Measurements from ENCODE around the gene DUSP8. TPM values are rescaled to one million over a fixed set of nuclear protein-coding genes. Genes with fewer than 3 reads are reported as not detected.

The DUSP8 gene
- total and polyA plus RNA-seq, 12 donors, result 5.9 to 53.5 (median 18.9) TPM

GRCh38 chr11:1557904-1558774 lies 13.9 kb downstream of the DUSP8 start:
- Histone ChIP-seq H3K4me1 (peaks cover 17 to 55% (median 32%) of the 10 kb centered on the region in 9 donors), H3K36me3 (peaks cover 0 to 62% (median 12%) of the 10 kb centered on the region in 9 donors), H3K9me3 (no peaks in the 10 kb centered on the region), H3K27me3 (peaks cover 0 to 21% (median 0%) of the 10 kb centered on the region in 7 donors), H3K27ac (peak overlapping the region; percentile 59 to 99 (median 88)), H3K4me3 (peak overlapping the region in 1 of 10 donors; percentile 5)
- peak; percentile 28 to 73 (median 53) for ATAC-seq
- 35 to 42% methylated on average over 28 to 29 of the region's 29 CpGs for WGBS, 2 donors
- no peak for TF ChIP-seq CTCF (IDR thresholded peaks at IDR 0.05)
- intact Hi-C loops (cut with DNase I), result no loop called here
- DNase-seq, result peak; percentile 55 to 76

- TF ChIP-seq CTCF (IDR thresholded peaks at IDR 0.05), result no peak
- H3K27ac ChIP-seq, result peak overlapping the region; percentile 59 to 99 (median 88)
- intact Hi-C loops (cut with DNase I), result no loop called here
- H3K4me3 ChIP-seq, result no peak overlapping the region
- peaks cover 0 to 21% (median 0%) of the 10 kb centered on the region in 7 donors for H3K27me3 ChIP-seq
- H3K4me1 ChIP-seq, result peaks cover 20 to 64% (median 40%) of the 10 kb centered on the region in 9 donors
- no peak for ATAC-seq
- no peaks in the 10 kb centered on the region for H3K9me3 ChIP-seq
- peaks cover 0 to 54% (median 11%) of the 10 kb centered on the region in 9 donors for H3K36me3 ChIP-seq
- 92% methylated on average over 55 to 74 of the region's 74 CpGs for WGBS, 2 donors
- DNase-seq, result no peak
Observed at GRCh38 chr11:1557051-1557884, 14.8 kb downstream of the DUSP8 start.

GRCh38 chr11:1556278-1556902 lies 15.7 kb downstream of the DUSP8 start:
- H3K27me3 ChIP-seq, result peaks cover 0 to 21% (median 0%) of the 10 kb centered on the region in 7 donors
- 87% methylated on average over 51 to 63 of the region's 63 CpGs for WGBS, 2 donors
- H3K27ac ChIP-seq, result no peak overlapping the region
- ATAC-seq, result no peak
- H3K4me1 ChIP-seq, result peaks cover 20 to 65% (median 41%) of the 10 kb centered on the region in 9 donors
- no peak for DNase-seq
- peaks cover 0 to 46% (median 11%) of the 10 kb centered on the region in 9 donors for H3K36me3 ChIP-seq
- H3K4me3 ChIP-seq, result no peak overlapping the region
- H3K9me3 ChIP-seq, result no peaks in the 10 kb centered on the region
- intact Hi-C loops (cut with DNase I), result no loop called here
- no peak for TF ChIP-seq CTCF (IDR thresholded peaks at IDR 0.05)

- no peak overlapping the region for H3K4me3 ChIP-seq
- WGBS, 2 donors, result 92 to 97% methylated on average over 8 to 9 of the region's 9 CpGs
- peak overlapping the region in 2 of 10 donors; percentile 22 to 31 for H3K27ac ChIP-seq
- peaks cover 0 to 39% (median 11%) of the 10 kb centered on the region in 9 donors for H3K36me3 ChIP-seq
- DNase-seq (no peak), ATAC-seq (no peak)
- intact Hi-C loops (cut with DNase I), result no loop called here
- H3K9me3 ChIP-seq, result no peaks in the 10 kb centered on the region
- no peak for TF ChIP-seq CTCF (IDR thresholded peaks at IDR 0.05)
- peaks cover 0 to 21% (median 0%) of the 10 kb centered on the region in 7 donors for H3K27me3 ChIP-seq
- peaks cover 20 to 60% (median 41%) of the 10 kb centered on the region in 9 donors for H3K4me1 ChIP-seq
Observed at GRCh38 chr11:1555713-1556153, 16.3 kb downstream of the DUSP8 start.

All from heart right ventricle (tissue), 16 donors.